GM18909 (cell line): ENCODE results near the gene KLK10.

ENCODE experiments used
- ATAC-seq: cut with Tn5 transposase; IDR thresholded peaks from one replicate; pipeline ENCODE4 v1.9.1; 2021; ENCODE audit warnings: mild to moderate bottlenecking; ENCODE audit not compliant: unreplicated experiment, poor library complexity

The KLK10 gene, protein sequence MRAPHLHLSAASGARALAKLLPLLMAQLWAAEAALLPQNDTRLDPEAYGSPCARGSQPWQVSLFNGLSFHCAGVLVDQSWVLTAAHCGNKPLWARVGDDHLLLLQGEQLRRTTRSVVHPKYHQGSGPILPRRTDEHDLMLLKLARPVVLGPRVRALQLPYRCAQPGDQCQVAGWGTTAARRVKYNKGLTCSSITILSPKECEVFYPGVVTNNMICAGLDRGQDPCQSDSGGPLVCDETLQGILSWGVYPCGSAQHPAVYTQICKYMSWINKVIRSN

DNA sequence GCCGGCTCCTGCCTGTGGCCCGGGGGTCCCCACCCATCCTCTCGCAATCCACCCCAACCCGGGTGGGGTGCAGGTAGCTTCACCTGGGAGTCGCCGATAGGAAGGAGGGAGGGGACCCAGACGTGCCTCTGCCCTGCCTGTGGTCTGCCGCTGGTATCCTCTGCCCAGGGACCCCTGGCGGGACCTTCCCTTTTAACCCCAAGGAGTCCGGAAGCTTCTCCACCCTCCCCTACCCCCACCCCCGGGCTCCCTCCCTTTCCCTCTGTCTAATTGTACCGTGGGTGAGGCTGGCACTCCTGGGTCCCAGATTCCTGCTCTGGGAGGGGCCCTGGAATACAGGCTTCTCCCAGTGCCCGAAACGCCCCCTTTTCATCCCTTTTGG lies at the start of gene KLK10:
Gene KLK10 (minus strand): TSS at position 166 of the 382 bp plus-strand sequence. CDS start 579 bp downstream, outside the sequence.
- ATAC-seq = no peak

DNA sequence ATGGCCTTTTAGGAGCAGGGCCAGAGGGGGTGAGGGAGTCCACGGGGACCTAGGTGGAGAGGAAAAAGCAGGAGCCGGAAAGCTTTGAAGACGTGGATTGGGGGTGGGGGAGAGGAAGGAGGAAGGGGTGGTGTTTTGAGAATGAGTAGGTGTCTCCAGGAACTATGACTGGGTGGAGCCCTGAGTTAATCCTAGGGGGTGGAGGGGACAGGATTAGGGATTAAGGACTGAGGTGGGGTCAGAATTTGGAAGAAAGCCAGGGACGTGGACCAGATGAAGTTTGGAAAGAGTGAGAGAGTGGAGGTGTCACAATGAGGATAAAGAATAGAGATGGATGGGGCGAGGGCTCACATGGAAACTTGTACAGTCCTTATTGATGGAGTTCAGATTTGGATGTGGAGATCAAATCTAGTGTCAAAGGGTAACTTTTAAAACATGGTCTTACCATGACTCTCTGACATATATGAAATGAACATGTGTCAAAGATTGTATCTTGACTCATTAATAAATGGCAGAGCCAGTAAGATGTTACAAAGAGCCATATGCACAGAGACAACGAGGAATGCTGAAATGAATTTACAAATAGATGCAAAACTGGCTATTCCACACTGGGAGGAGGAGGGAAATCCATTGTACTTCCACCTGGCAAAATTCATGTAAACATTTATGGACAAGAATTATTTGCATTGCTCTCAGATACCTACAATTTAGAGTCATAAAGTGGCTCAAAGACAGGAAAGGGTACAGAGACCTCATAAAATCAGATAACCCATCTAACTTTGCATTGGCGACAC lies 47.1 kb upstream of the KLK10 start:
- no peak for ATAC-seq

DNA sequence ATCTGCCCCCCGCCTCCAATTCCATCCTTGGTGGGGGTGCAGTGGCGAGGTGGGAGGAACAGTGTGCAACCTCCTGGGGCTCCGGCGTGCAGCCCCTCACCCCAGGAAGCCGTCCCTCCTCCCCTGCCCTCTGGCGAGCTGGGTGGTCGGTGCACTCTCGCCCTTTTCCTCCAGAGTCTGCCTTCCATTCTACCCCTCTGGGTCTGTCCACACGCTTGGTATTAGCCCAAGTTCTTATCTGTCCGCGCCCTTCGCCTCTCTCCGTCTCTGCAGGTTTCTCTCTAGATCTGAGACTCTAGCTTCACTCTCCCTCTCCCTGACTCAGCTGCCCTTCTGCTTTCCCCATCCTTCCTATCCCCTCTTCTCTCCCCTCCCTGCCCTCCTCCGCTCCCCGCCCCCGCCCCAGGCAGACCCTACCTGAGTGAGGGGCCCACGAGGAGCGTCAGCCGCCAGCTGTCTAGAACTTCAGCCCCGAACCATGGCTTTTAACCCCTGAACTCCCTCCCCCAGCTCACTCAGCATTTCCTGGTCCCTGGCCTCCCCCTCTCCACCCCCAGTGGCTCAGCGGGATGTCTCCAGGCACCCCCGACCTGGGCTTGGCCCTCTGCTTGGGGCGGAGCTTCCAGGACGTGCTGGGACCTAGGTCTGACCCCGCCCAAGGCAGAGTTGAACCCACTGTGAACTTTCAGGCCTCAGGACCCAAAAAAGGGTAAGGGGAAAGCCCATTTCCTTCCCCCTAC lies 45.9 kb upstream of the KLK10 start:
- no peak for ATAC-seq

DNA sequence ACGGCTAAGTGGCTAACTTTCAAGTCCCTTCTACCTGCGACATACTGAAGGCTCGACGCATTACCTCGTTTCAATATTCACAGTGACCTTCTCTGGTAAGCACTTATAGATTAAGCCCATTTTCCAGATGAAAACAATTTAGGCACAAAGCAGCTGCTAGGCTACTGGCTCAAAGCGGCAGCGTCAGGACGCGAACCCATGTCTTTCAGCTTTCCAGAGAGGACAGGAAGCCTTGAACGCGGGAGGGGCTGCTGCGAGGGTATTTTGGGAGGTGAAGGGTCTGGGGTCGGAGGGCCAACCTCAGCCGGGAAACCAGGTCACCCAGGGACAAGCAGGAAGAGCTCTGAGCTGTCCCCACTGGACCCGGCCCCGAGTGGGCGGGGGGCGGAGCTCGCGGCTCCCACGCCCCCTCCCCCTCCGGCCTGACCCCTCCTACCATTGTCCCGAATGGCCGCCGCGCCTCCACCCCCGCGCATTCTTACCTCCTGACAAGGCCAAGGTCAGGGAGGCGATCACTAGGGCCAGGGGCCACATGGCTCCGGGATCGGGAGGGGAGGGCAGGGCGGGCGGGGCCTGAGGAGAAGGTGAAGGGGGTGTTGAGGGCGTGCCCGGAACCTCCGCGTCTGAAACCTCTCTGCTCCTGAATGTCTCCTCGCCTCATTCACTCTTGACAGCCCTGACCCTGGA lies 45.2 kb upstream of the KLK10 start, which contains the start of gene KLK13:
Gene KLK13 (minus strand): TSS at position 559 of the 687 bp plus-strand sequence. CDS start 25 bp downstream, at position 534.
- ATAC-seq = no peak

DNA sequence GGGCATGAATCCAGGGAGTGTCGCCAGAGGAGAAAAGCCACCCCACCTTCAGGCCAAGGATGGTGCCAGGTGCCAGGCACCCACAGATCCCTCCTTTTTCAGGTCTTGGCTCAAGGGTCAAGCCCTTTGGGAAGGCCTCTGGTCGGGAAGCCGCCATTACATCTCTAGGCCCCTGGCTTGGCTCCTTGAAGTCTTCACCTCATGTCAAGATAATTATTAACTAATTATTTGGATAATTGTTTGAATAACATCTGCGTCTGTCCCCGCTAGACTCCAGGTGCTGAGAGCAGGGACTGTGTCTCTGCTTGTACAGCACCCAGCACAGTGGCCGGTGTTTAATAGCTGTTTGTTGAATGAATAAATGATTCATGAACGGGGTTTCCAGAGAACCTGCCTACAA lies 44.2 kb upstream of the KLK10 start:
- no peak for ATAC-seq

DNA sequence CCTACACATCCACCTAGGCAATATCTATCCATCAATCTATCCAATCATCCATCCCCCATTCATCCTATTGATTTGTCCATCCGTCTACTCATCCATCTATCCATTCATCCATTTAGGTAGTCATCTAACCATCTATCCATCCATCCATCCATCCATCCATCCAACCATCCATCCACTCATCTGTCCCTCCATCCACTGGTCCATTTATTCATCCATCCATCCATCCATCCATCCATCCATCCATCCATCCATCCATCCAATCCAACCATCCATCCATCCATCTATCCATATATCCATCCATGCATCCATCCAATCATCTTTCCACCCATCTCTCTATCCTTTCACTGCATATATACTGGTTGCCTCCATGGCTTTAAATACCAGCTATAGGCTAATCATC lies 41.5 kb upstream of the KLK10 start:
- ATAC-seq = no peak

DNA sequence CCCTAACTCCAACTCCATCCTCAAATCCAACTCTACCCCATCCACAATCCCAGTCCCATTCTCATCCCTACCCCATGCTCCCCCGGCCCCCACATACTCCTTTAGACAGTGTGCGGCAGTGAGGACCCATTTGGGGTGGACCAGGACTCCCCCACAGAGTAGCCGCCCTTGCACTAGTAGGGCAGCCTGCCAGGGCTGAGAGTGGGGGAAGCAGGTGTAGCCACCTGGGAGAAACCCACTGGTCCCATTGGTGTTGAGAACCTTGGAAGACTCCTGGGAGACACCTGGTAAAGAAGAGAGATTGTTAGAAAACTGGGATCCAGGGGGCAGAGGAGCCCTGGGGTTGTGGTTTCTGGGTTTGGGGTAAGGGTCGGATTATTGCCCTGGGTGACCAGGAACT lies 40.8 kb upstream of the KLK10 start:
- no peak for ATAC-seq

DNA sequence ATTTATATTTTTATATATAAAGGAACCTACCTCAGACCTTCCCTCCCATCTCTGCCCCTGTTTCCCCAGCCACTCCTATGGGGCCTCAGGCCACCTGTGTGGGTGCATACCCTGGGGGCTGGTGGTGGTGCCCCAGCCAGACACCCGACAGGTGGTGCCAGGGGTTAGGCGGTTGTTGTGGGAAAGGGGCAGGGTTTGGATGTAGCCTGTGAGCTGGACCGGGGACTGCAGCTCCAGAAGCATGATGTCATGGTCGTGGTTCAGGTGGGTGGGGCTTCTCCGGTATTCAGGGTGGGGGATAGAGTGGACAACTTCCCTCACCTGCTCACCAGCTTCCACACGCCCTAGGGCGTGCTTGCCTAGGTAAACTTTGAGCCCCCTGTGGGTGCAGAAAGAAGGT lies 40.2 kb upstream of the KLK10 start:
- ATAC-seq = no peak

DNA sequence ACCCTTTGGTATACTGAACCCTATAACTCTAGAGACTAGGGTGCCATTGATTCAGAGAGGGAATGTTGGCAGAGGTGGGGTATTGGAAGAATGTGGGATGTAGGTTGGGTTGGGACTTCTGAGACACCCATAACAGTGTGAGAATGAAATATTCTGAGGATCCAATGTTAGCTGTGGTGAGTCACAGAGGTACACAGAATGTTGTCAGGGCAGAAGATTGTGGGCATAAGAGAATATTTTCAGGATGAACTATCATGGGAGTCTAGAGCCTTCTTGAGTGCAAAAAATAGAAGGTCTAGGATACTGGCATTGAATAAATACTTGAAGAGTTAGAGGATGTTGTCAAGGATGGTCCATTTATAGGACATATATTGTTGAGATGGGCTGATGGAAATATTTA lies 36.4 kb upstream of the KLK10 start:
- ATAC-seq = no peak

DNA sequence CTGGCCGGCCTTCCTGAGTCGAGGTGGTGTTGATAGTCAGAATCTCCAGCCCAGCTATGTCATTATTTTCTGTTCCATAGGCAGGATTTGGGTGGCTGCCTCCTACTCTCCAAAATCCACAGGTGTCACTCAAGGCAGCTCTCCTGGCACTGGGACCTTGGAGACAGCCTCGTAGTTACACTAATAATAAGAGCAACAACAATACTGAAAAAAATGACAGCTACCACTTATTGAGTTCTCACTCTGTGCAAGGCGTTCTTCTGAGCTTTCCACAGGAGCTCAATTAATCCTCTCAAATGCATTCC lies 27.5 kb upstream of the KLK10 start:
- ATAC-seq = no peak

DNA sequence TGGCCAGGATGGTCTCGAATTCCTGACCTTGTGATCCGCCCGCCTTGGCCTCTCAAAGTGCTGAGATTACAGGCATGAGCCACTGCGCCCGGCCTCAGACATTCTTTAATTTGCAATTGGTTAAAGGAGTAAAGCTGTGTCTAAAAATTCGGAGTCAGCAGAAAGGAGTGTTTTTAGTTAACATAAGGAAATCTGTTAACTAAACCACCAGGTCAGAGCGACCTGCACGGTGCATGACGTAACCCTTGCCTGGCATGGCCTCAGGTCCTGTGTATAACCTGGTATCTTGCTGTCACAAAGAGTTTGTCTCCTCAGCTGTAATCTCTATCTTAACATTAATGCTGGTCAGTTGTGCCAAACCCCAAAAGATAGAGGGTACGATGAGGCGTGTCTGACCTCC lies 24.8 kb upstream of the KLK10 start:
- no peak for ATAC-seq

DNA sequence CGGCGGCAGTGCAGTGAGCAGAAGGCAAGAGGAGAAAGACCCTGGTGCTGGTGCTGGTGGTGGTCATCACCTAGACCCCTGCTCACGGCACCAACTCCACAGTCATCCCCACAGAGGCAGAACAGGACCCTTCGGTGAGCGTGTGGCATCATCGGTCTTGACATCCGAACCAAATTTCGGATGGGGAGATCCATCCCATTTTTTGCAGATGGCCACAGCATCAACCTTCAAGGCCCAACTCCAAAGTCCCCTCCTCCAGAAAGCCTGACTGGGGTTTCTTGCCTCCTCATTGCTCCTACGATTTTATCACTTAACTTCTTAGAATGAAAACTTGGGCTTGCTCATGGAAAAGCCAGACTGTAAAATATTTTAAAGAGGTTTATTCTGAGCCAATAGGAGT lies 24.0 kb upstream of the KLK10 start:
- no peak for ATAC-seq

DNA sequence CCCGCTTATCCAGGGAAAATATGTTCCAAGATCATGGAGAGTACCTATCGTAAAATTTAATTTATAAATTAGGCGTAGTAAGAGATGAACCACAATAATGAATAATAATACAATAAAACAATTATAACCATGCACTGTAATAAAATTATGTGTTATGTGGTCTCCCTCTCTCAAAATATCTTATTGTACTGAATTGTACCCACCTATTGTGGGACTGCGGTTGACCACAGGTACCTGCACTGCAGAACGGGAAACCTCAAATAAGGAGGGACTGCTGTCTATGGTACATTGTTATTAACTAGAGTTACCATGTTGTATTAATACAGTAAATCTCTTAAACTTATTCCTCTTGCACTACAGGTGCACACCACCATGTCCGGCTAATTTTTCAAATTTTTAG lies 20.6 kb upstream of the KLK10 start:
- no peak for ATAC-seq

DNA sequence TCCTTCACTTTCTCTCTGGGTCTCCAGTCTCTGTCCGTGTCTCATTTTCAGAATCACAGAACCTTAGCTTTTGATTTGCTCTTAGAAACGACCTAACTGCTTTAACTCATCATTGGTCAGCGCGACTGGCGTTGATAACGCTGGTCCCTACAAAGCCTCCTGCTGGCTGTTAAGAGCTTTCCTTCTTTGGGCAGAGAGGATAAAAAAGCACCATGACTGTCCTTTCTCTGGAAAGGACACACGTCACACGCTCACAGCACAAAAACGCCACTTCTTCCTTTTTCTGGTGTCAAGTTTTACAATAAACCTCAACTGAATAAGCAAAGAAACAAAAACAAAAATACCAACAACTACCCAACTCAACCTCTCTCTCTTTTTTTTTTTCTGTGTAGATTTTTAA lies 17.0 kb upstream of the KLK10 start:
- no peak for ATAC-seq

DNA sequence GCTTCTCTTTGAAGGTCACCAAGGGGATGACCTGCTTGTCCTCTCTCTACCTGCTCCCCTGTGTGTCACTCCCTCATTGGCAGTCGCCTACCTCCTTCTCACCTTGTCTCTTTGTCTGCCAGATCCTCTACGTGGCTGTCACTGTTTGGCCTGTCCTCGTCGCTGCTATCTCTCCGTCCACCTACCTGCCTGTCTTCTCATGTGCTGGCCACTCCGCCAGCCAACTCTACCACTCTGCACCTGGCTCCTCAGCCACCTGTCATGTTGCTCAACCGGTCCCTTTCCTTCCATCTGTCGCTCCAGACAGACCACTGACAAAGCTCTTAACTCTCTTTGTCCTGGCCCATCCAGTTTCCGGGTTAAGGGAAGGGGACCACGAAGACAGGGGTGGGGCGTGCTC lies 15.2 kb upstream of the KLK10 start, which contains the start of gene KLK12:
Gene KLK12 (minus strand): TSS at position 299 of the 400 bp plus-strand sequence. CDS start 381 bp downstream, outside the sequence.
- ATAC-seq = no peak

DNA sequence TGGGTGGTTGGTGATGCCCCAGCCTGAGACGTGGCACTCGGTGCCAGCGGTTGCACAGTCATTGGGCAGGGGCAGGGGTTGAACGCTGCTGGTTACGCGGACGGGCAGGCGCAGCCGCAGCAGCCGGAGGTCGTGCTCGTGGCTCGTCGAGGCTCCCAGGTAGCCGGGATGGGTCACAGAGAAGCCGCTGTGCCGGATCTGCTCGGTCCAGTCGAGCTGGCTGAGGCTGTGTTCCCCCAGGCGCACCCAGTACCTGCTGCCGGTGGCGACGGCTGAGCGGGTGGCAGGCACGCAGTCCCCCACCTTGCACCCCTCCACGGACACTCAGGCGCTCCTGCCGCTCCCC lies 12.3 kb upstream of the KLK10 start:
- no peak for ATAC-seq

DNA sequence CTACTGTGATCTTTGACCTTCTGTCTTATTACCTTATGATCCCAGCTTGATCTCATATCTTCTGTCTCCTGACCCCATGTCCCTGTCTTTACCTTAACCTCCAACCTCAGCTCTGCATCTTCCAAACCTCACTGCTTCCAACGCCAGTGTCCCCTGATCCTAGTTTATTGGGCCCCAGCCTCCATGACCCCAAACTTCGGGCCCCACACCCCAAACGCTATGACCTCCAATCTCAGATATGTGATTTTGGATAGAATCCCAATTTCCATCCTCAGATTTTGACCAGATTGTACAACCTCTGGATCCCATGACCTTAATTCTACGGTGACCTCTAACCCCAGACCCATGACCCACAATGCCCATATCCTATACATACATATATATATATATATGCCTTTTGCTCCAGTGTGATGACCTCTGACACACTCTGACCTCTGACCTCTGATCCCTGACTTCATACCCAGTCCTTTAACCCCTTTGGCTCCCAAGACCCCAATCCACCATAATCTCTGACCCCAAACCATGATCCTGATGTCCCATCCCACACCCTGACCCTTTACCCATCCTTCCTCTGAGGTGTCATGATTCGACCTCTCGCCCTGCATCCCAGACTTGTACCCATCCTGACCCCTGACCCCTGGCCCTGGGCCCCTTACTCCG lies 11.8 kb upstream of the KLK10 start:
- ATAC-seq = no peak

DNA sequence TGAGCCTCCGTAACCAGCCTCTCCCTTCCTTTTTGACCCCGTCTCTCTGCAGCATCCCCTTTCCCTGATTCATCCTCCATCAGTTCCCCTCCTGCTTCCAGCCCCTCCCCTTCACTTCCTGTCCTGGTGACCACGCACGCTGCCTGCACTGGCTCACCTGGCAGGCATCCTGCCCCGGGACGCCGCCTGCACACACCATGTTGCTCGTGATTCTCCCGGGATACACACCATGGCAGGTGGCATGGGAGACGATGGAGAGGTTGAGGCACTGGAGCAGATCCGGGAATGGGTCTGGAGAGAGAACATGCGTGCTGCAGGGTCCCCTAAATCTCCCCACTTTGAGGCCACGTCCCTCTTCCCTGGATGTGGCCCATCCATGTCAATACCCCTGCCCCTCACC lies 11.1 kb upstream of the KLK10 start:
- no peak for ATAC-seq

DNA sequence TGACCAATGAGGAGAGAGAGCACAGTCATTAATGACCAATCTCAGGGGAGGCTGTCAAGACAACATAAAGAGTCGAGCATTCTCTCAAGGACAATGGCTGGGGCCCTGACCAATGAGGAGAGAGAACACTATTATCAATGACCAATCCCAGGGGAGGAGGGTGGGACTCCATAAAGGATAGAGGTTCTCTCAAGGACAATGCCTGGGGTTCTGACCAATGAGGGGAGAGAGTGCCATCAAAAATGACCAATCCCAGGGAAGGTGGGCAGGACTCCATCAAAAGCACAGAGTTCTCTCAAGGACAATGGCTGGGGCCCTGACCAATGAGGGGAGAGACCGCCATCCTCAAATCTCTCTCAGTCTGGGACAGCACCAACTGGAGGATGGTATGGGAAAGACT lies 10.2 kb upstream of the KLK10 start:
- ATAC-seq = no peak

DNA sequence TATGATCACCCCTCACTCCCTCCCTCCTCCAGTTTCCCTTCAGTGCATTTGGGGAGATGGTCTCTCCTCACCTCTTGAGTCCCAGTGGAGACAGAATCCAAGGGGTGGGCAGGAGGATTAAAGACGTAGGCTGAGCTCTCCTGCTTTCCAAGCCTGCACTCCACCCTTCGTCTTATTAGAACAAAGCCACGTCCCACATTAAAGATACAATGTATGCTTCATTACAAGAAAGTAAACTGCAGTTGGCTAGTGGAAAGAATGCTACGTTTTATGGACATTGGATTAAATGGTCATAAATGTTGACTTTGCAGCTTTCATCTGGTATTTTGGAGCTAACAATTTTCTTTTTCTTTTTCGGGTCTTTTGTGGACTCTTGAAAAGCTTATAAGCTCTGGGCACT lies 8.4 kb upstream of the KLK10 start:
- ATAC-seq = no peak
